COLO668 (cell line): Measurements from ENCODE around the gene ADGB.
A peak's percentile ranks its signal among the peaks of the same experiment; 100 is the strongest.

Experiments
- DNase-seq: peaks from one replicate; lab custom pipeline; 2025; ENCODE audit not compliant: unreplicated experiment; lab: John Stamatoyannopoulos, UW

The ADGB gene

DNA sequence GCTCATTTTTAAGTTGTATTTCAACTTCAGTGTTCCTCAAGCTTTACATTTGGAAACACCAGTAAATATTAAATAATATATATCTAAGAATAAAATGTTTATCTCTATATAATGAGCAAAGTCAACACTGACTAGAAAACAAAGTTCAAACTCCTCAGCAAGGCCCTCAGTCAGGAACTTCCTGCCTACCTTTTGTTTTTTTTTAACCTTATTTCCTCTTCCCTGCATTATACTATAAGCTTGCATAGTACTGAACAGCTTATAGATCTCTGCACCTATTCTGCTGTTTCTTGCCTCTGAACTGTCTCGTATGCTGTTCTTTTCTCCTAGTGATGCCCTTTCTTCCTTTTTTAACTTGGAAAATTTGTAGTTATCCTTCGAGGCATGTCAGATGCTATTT is 29.6 kb downstream of the ADGB start:
- no peak for DNase-seq

GRCh38 chr6:146634022-146634421 is 35.2 kb downstream of the ADGB start:
- DNase-seq, result no peak

DNA sequence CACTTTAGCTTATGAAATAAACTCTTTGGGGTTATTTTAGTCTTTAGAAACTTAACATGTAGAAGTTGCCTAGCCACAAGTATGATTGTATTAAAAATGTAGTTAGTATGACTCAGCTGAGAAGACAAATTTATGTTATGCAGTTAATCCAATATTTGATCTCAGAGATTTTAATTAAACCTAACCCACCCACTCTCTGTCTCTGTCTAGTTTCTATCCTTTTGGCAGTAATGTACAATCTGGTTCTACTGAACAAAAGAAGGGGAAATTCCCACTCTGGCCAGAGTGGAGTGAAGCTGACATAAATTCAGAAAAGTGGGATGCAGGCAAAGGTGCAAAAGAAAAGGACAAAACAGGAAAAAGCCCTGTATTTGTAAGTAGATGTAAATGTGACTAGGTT is 36.4 kb downstream of the ADGB start:
- no peak for DNase-seq

- DNase-seq, result no peak
Observed at GRCh38 chr6:146636481-146636880, 37.7 kb downstream of the ADGB start.

DNA sequence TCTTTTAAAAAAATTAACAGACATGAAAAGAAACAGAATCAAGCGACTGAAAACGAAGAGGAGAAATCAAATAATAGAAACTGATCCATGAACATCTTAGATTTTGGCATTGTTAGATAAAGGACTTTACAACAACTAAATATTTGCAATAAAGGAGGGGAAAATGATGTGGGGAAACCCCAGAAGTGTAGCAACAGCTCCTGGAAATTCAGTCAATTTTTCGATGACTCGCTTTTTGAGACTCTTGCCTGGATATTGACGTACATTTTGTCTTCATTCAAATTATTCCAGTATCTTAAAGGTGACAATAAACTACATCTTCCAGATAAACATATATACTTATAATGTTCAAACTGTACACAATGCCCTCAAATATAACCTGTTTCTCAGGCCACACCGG is 44.1 kb downstream of the ADGB start:
- no peak for DNase-seq

DNA sequence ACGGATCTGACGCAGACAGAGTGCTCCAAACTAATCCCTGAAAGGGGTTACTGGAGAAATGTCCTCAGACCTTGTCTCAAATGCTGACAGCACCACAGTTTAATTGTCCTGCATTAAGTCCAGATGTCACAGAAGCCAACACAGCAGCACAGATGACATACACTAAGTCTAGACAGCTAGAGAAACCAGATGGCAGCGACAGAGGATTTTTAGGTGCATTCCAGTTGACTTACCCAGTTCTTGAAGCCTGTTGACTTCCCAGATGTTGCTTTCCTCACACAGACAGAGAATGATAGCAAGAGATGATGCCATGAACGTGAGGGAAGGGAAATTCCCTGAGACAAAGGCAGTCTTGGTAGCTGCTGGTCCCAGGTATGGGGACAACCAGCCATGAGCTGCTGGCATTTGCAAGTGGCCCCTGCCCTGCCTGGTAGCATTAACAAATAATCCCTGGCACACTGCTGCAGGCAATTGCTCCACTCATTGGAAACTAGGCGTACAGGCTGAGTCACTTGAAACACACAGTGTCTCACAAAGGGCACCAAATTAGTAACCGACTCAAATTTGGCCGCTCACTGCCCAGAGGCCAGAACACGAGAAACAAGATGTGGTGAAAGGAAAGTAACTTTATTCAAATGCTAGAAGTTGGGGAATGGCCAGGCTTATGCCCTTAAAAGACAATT is 52.2 kb downstream of the ADGB start:
- DNase-seq, result no peak

- no peak for DNase-seq
Observed at GRCh38 chr6:146651482-146651863, 52.7 kb downstream of the ADGB start.

DNA sequence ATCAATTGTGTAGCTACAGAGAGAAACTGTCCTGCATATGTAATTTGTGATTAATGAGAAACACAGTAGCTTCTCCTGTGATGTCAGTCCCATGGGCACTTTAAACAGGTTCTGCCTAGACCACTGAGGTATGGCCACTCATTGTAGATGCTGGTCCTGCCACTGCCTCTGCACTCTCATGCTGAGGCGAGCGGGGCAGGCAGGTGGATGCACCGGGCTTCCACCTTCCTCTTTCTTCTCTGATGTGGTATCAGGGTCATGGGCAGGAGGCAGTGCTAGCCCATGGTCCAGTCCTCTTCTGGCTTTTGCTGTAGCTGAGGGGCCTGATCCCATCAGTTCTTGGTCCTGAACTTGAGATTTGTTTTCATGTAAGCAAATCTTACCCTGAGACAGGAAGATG is 58.7 kb downstream of the ADGB start:
- DNase-seq, result no peak

GRCh38 chr6:146664871-146665360 is 66.1 kb downstream of the ADGB start:
- no peak for DNase-seq

DNA sequence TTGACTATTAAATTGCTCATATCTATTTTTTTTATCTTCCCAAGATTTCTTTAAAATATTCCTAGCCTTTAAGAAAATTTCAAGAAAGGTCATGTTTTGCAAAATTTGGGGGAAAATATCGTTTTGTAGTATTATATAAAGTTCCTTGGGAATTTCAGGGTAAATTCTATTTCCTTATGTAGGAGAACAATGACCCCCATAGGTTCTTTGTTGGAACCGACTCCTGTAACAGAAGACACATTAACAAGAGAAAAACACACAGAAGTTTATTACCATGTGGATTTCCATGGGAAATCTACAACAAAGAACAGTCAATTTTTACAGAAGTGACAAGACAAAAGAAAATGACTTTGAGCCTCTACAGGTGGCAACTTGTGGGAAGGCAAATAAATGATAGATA is 68.1 kb downstream of the ADGB start:
- DNase-seq, result no peak

DNA sequence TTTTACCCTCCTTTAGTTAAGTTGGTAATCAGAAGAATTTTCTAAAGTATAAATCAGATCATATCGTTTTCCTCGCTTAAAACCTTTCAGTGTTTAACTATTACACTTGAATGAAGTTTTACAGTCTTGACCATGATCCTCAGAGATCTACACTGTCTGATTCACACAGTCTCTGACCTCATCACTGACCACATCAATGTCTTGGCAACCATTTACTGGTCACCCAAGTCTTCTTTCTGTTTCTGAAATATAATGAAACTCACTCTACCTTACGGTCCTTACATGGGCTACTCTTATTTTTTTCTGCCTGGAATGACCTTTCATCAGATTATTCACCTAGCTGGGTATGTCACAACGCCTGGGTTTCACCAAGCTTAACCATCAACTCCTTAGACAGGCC is 71.4 kb downstream of the ADGB start:
- DNase-seq, result no peak

GRCh38 chr6:146673069-146673468 is 74.3 kb downstream of the ADGB start:
- no peak for DNase-seq

DNA sequence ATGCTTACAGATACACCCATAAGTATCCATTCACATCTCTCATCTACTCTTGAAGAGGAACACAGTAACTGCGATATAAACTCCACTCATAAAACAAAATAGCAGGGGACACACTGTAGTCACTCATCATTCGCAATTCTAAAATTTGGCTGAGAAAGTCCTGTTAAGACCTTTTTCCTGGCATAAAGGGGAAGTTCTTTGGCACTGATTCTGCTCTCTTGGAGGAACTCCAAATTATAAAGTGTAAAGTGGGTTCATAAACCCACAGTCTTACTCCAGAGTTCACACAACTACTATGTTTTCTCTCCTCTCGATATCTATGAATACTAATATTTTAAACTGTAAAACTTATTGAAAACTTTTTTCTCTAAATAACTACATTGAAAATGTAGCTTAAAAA is 80.6 kb downstream of the ADGB start:
- no peak for DNase-seq

GRCh38 chr6:146682919-146683318 is 84.1 kb downstream of the ADGB start:
- DNase-seq, result no peak

DNA sequence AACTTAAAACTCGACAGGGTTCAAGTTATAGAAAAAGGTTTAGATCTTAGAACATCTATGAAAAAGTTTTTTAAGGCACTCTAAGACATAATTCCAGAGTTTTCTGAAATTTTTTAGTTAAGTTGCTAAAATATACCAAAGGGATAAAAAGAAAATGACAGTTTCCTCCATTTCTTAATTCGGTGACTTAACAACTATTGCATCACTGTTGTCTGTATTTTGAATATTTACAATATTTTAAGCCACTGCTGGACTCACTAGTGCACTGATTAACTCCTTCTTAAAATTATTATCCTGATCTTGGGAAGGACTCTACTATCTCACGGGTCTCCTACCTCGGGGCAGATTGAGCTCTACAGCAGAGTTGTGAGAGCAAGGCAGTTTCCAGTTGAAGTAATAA is 91.0 kb downstream of the ADGB start:
- DNase-seq, result no peak

- no peak for DNase-seq
Observed at GRCh38 chr6:146693342-146693741, 94.6 kb downstream of the ADGB start.

DNA sequence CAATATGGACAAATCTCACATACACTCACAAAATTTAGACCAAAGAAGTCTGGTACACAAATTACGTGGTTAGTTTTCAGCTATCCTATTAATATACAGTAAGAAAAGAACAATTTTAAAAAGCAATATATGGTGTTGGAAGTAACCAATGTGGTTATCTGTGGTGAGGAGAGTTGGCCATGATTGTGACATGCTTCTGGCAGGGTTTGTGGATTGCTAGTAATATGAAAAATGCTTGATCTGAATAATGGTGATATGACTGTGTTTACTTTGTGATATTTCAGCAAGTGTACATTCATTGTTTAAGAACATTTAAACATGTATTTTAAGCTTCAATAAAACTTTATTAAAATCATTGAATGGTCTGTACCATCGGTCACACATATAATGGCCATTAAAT is 99.1 kb downstream of the ADGB start:
- DNase-seq, result no peak

DNA sequence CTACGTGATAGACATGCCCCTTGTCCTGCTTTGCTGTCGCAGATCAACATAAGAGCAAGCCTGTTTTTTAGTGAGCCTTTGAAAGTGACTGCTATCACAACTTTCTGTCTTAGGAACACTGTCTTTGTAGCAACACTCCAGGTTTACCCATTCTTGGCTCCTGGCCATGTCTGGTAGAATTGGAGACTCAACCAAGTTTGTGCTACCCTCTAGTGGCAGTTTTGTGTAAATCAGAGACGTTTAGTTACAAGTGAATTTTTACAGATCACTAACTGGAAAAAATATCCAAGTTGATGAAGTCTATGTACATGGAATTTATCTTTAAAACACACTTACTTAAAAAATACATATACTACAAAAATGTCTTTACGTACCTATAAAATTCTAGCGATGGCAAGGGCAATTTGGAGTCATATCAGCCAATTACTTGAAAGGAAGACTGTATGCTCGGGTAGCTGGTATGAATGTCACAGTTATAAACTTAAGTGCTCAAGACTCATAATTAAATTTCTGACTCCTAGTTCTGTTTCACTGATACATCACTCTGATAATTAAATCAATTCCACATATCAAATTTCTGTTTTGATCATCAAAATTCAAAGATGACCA is 101.4 kb downstream of the ADGB start:
- DNase-seq, result peak; percentile 31

- DNase-seq, result no peak
Observed at GRCh38 chr6:146701632-146702031, 102.9 kb downstream of the ADGB start.

DNA sequence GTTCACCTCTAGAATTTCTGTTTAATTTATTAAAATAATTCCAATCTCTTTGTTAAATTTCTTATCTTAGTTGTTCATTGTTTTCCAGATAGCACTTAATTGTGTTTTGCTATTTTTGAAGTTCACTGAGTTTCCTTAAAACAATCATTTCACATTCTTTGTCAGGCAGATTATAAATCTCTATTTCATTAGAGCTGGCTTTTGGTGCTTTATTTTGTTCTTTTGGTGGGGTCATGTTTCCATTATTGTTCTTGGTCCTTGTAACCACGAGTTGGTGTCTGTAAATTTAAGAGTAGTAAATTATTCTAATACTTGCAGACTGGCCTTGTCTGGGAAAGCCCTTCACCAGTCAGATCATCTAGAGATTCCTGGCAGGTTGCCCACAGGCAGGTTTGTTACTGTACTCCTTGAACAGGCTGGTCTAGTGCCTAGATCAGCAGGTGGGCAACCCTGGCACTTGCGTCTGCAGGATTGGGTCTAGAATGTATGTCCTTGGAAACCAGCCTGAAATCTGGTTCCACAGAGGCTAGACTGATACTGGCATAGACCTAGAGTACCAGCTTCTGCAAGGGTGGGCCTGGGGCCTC is 110.4 kb downstream of the ADGB start:
- peak; percentile 11 for DNase-seq

DNA sequence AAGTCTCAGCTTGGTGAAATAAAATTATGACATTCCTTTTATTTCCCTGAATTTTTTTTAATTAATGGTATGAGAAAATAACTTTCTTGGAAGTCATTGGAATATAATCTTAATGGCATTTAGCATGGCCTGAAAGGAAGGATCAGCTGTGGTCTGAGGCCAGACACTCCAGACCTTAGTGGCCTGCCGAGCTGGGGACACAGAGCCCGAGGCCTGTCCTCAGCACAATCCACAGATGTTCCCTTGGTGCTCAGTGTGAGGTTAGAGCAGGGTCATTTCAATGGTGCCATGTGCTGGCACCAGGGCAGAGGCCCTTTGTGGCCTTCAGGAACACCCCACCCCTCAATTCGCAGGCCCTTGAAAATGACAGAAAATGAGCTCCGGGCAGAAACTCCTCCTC is 120.6 kb downstream of the ADGB start:
- no peak for DNase-seq

DNA sequence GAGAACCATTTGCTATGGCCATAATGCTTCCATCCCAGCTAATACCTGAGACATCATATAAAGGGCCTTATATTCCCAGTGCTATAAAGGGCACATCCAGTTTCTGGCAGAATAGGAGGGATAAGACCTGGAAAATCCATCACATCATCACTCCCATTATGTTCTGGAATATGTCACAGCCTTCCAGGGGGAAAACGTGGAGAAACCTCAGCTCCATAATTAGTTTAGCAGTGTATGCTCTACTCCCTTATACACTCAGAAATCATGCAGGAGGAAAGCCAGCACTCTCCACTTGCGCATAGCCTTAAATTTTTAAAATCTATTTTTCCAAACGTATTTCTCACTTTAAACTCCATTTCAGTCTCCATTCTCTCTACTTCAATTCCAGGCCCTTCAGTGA is 140.9 kb downstream of the ADGB start:
- no peak for DNase-seq

DNA sequence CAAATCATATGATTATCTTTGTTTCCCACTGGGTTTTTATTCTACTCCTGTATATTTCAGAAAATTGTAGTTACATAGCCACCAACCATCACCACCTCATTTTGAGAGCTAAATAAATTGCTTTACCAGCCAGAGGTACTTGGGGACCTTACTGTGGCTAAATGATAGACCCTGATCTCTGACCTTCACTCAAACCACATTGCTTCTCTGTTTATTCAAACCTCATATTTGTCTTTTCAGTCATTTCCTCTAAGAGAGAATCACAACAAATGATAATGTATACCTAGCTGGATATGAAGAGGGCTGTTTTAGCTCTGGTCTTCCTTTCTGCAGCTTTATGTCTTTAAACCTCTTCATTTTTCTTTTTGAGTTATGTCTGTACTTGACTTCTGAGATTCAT is 142.8 kb downstream of the ADGB start:
- DNase-seq, result no peak
